Mesendoderm (in vitro differentiated cells): ENCODE data around the gene PLEKHA3.

Experiments
- DNase-seq: peaks from one replicate; pipeline ENCODE4 v3.0.0; 2013
- H2AK5ac ChIP-seq: 2 replicates; pipeline ENCODE4 v1.6.1; 2013; ENCODE audit warnings: low read length, inconsistent platforms
- H2BK120ac ChIP-seq: 2 replicates; pipeline ENCODE4 v1.6.1; 2013; ENCODE audit warnings: low read depth, mild to moderate bottlenecking, low read length, moderate library complexity, mixed read lengths
- H2BK15ac ChIP-seq: replicated peaks from 2 replicates; pipeline ENCODE4 v1.6.1; 2013; ENCODE audit warnings: low read depth, mild to moderate bottlenecking, moderate library complexity
- H2BK5ac ChIP-seq: 2 replicates; pipeline ENCODE4 v1.6.1; 2013; ENCODE audit warnings: low read length, inconsistent platforms
- H3K18ac ChIP-seq: 2 replicates; pipeline ENCODE4 v1.6.1; 2013; ENCODE audit warnings: mild to moderate bottlenecking, low read length, mixed read lengths
- H3K23ac ChIP-seq: one replicate; pipeline ENCODE4 v1.6.1; 2013; ENCODE audit warnings: low read length
- H3K27ac ChIP-seq: 2 replicates; pipeline ENCODE4 v1.5.1; 2013; ENCODE audit warnings: low read depth, mild to moderate bottlenecking, inconsistent platforms, low read length, moderate library complexity
- H3K27me3 ChIP-seq: 2 replicates; pipeline ENCODE4 v1.6.1; 2013; ENCODE audit warnings: low read length, control low read depth, mild to moderate bottlenecking, inconsistent platforms; ENCODE audit not compliant: insufficient read depth, poor library complexity
- H3K36me3 ChIP-seq: 2 replicates; pipeline ENCODE4 v1.6.1; 2013; ENCODE audit warnings: low read length, inconsistent platforms; ENCODE audit not compliant: control insufficient read depth, insufficient read depth
- H3K4ac ChIP-seq: one replicate; pipeline ENCODE4 v1.6.1; 2013; ENCODE audit warnings: low read depth, mild to moderate bottlenecking, low read length, moderate library complexity
- H3K4me1 ChIP-seq: 2 replicates; pipeline ENCODE4 v1.6.1; 2013; ENCODE audit warnings: low read depth, low read length, inconsistent platforms; ENCODE audit not compliant: control insufficient read depth
- H3K4me2 ChIP-seq: 2 replicates; pipeline ENCODE4 v1.6.1; 2013; ENCODE audit warnings: low read length
- H3K4me3 ChIP-seq: 2 replicates; pipeline ENCODE4 v1.5.1; 2013; ENCODE audit warnings: mild to moderate bottlenecking, low read length
- H3K56ac ChIP-seq: one replicate; pipeline ENCODE4 v1.6.1; 2013; ENCODE audit warnings: low read length
- H3K79me1 ChIP-seq: 2 replicates; pipeline ENCODE4 v1.6.1; 2013; ENCODE audit warnings: low read length, inconsistent platforms
- H3K79me2 ChIP-seq: 2 replicates; pipeline ENCODE4 v1.6.1; 2013; ENCODE audit warnings: mild to moderate bottlenecking, low read length; ENCODE audit not compliant: control insufficient read depth, insufficient read depth
- H3K9ac ChIP-seq: 2 replicates; pipeline ENCODE4 v1.6.1; 2013; ENCODE audit warnings: low read length, inconsistent platforms
- H4K5ac ChIP-seq: one replicate; pipeline ENCODE4 v1.6.1; 2013; ENCODE audit warnings: low read length
- H4K8ac ChIP-seq: one replicate; pipeline ENCODE4 v1.6.1; 2013; ENCODE audit warnings: low read depth, mild to moderate bottlenecking, control low read depth, low read length, moderate library complexity
- WGBS: extraction: QIAGEN DNeasy Blood & Tissue Kit; methylation state at CpG from one replicate; pipeline ENCODE4 v1.1.7; 2013; ENCODE audit warnings: low lambda C conversion rate, missing lambda C conversion rate; ENCODE audit not compliant: insufficient coverage; ENCODE audit errors: extremely low coverage; 5-methylcytosine and 5-hydroxymethylcytosine counted together

The PLEKHA3 gene

DNA sequence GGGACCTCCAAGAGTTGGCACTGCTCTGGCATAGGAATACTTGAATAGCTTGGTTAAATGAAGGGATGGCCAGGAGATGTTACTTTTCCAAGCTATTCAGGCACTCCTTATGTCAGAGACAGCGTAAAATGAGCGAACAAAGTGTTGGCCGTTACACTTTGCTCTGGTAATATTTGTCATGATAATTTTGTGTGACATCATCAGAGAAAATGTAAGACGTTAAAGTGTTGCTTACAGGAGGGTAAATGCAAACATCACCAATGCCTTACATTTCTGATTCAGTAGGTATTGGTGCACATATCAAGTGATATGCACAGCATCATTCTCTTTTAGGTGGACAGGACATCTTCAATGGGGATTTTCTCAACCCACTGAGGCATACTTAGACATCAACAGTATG lies 46.0 kb downstream of the PLEKHA3 start:
- Histone ChIP-seq H3K4ac (no peak overlapping the region), H2BK15ac (no peak overlapping the region), H3K4me2 (no peak overlapping the region), H3K27ac (no peak overlapping the region), H2AK5ac (no peak overlapping the region), H4K5ac (no peak overlapping the region), H4K8ac (no peak overlapping the region), H3K4me1 (no peaks in the 10 kb centered on the region), H3K9ac (no peak overlapping the region), H3K56ac (no peak overlapping the region), H3K79me1 (peaks cover 15% of the 10 kb centered on the region), H3K27me3 (no peaks in the 10 kb centered on the region), H3K4me3 (no peak overlapping the region), H3K23ac (no peak overlapping the region), H3K79me2 (peaks cover 24% of the 10 kb centered on the region), H3K36me3 (no peaks in the 10 kb centered on the region), H2BK5ac (no peak overlapping the region), H3K18ac (no peak overlapping the region), H2BK120ac (no peak overlapping the region)
- no CpG with 5 or more reads among the region's 4 CpGs for WGBS
- no peak for DNase-seq

DNA sequence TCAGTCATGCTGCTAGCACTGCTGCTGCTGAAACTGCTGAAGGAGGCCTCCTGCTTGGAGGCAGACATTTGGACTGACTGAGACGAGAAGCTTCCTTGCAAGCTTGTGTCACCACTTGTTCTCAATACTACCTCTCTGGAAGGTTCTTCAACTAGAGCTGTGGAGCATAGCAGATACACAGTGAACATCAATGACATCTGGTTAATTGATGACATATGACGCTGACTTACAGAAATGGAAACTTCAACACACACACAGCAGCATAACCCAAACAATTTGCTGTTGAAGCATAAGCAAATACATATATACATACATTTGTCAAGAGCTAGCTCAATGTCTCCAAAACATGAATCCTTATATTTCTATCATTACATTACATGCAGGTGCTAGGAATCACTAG lies 47.3 kb downstream of the PLEKHA3 start:
- peaks cover 21% of the 10 kb centered on the region for H3K79me1 ChIP-seq
- no peak overlapping the region for H3K56ac ChIP-seq
- H3K4me3 ChIP-seq = no peak overlapping the region
- no CpG with 5 or more reads among the region's 2 CpGs for WGBS
- no peak overlapping the region for H2AK5ac ChIP-seq
- H3K27me3 ChIP-seq = no peaks in the 10 kb centered on the region
- no peaks in the 10 kb centered on the region for H3K4me1 ChIP-seq
- H3K4me2 ChIP-seq = no peak overlapping the region
- no peak overlapping the region for H2BK5ac ChIP-seq
- H4K5ac ChIP-seq = no peak overlapping the region
- no peak overlapping the region for H3K27ac ChIP-seq
- no peak for DNase-seq
- no peak overlapping the region for H3K23ac ChIP-seq
- H4K8ac ChIP-seq = no peak overlapping the region
- no peak overlapping the region for H3K4ac ChIP-seq
- no peak overlapping the region for H2BK120ac ChIP-seq
- H2BK15ac ChIP-seq = no peak overlapping the region
- H3K18ac ChIP-seq = no peak overlapping the region
- H3K79me2 ChIP-seq = peaks cover 27% of the 10 kb centered on the region
- H3K9ac ChIP-seq = no peak overlapping the region
- no peaks in the 10 kb centered on the region for H3K36me3 ChIP-seq

DNA sequence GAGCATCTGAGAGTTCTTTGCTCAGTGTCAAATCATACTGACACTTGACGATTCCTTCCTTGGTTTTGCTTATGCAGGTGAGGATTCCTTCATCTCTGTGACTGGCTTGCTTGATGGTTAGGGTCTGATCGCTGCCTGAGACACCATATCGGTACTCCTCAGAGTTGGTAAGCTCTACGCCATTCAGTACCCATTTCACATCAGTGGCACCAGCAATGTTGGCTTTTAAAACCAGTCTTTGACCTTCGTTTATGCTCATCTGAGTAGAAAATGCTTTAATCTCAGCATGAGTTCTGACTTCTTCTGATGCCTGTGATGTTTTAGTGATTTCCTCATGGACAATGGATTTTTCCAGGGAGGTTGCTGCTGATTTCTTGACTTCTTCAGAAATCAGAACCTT lies 48.4 kb downstream of the PLEKHA3 start:
- Histone ChIP-seq H3K4ac (no peak overlapping the region), H3K4me2 (no peak overlapping the region), H3K79me2 (peaks cover 24% of the 10 kb centered on the region), H3K23ac (no peak overlapping the region), H4K5ac (no peak overlapping the region), H3K4me1 (no peaks in the 10 kb centered on the region), H2BK15ac (no peak overlapping the region), H3K9ac (no peak overlapping the region), H2BK5ac (no peak overlapping the region), H3K27me3 (no peaks in the 10 kb centered on the region), H4K8ac (no peak overlapping the region), H3K18ac (no peak overlapping the region), H3K79me1 (peaks cover 21% of the 10 kb centered on the region), H3K36me3 (no peaks in the 10 kb centered on the region), H3K56ac (no peak overlapping the region), H3K27ac (no peak overlapping the region), H2BK120ac (no peak overlapping the region), H3K4me3 (no peak overlapping the region), H2AK5ac (no peak overlapping the region)
- WGBS = no CpG with 5 or more reads among the region's 5 CpGs
- no peak for DNase-seq

DNA sequence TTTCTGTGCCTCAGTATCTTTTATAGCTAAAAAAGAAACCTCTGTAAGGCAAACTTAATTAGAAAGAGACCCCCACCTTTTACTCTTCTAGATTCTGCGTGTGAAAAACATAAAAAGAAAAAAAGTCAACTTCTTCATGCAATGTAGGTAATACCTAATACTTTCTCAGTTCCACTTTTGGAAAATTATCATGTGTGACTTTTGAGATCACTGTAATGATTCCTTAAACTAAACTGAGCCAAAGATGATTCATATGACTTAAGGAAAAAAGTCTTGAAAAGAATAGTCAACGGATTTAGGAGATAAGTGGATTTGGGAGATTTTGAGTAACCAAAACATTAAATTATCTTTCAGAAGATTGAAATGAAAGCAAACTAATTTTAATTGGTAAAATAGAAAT lies 48.9 kb downstream of the PLEKHA3 start:
- H3K4me3 ChIP-seq = no peak overlapping the region
- H3K27ac ChIP-seq = no peak overlapping the region
- H3K18ac ChIP-seq = no peak overlapping the region
- H2BK15ac ChIP-seq = no peak overlapping the region
- H2AK5ac ChIP-seq = no peak overlapping the region
- no peak overlapping the region for H2BK120ac ChIP-seq
- H3K23ac ChIP-seq = no peak overlapping the region
- WGBS = no CpG with 5 or more reads among the region's 2 CpGs
- peaks cover 24% of the 10 kb centered on the region for H3K79me1 ChIP-seq
- no peaks in the 10 kb centered on the region for H3K36me3 ChIP-seq
- DNase-seq = no peak
- no peak overlapping the region for H3K4ac ChIP-seq
- H3K4me1 ChIP-seq = no peaks in the 10 kb centered on the region
- H3K9ac ChIP-seq = no peak overlapping the region
- no peak overlapping the region for H4K5ac ChIP-seq
- H3K56ac ChIP-seq = no peak overlapping the region
- H3K27me3 ChIP-seq = no peaks in the 10 kb centered on the region
- H3K4me2 ChIP-seq = no peak overlapping the region
- H3K79me2 ChIP-seq = peaks cover 21% of the 10 kb centered on the region
- no peak overlapping the region for H2BK5ac ChIP-seq
- no peak overlapping the region for H4K8ac ChIP-seq

DNA sequence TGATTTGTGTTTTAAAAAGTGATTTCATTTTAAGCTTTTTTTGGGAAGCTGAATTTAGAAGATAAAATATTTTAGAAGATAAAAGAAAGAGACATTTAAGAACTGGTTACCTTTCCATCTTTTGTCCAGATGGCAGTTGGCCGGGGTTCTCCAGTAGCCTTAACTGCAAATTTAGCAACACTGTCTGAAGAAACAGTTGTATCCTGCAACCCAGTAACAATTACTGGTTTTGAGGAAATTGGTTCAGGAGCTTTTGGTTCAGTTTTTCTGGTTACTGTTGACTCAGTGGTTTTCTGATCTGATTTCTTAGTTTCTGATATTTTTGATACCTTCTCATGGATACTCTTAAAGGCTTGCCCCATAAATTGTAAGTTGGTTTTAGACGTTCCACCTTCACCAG lies 49.9 kb downstream of the PLEKHA3 start:
- H3K36me3 ChIP-seq = no peaks in the 10 kb centered on the region
- peaks cover 24% of the 10 kb centered on the region for H3K79me1 ChIP-seq
- H2BK15ac ChIP-seq = no peak overlapping the region
- no peak overlapping the region for H3K56ac ChIP-seq
- no peak overlapping the region for H3K18ac ChIP-seq
- H4K8ac ChIP-seq = no peak overlapping the region
- H2BK120ac ChIP-seq = no peak overlapping the region
- no peak overlapping the region for H3K27ac ChIP-seq
- peaks cover 21% of the 10 kb centered on the region for H3K79me2 ChIP-seq
- no CpG with 5 or more reads among the region's 2 CpGs for WGBS
- H2BK5ac ChIP-seq = no peak overlapping the region
- no peak overlapping the region for H2AK5ac ChIP-seq
- no peak overlapping the region for H3K9ac ChIP-seq
- no peaks in the 10 kb centered on the region for H3K27me3 ChIP-seq
- H4K5ac ChIP-seq = no peak overlapping the region
- H3K23ac ChIP-seq = no peak overlapping the region
- H3K4me2 ChIP-seq = no peak overlapping the region
- H3K4me1 ChIP-seq = no peaks in the 10 kb centered on the region
- H3K4ac ChIP-seq = no peak overlapping the region
- no peak overlapping the region for H3K4me3 ChIP-seq
- DNase-seq = no peak

DNA sequence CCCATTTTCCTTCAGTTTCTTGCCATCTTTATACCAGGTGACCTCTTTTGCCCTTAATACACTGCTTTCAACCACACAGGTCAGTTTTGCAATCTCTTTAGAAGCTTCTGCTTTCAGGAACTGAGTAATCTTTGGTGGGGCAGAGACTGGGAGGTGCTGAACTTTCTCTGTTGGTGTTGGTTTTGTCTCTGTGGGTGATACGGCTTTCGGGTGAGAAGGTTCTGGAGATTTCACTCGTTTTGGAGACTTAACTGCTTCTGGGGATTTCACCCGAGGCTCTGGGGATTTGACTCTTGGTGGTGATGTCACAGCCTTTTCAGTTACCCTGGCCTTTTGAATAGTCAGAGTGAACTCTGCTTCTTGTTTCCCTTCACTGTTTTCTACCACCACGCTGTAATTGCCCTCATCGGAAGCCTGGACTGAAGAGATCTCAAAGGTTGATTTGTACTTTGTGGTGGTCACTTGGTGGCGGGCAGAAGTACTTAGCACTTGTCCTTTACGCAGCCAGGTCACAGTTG lies 50.4 kb downstream of the PLEKHA3 start:
- no peaks in the 10 kb centered on the region for H3K4me1 ChIP-seq
- no peak overlapping the region for H2AK5ac ChIP-seq
- H3K27ac ChIP-seq = no peak overlapping the region
- H3K36me3 ChIP-seq = no peaks in the 10 kb centered on the region
- no peak overlapping the region for H3K4me2 ChIP-seq
- H4K8ac ChIP-seq = no peak overlapping the region
- H3K79me2 ChIP-seq = peaks cover 21% of the 10 kb centered on the region
- H2BK5ac ChIP-seq = no peak overlapping the region
- H3K56ac ChIP-seq = no peak overlapping the region
- peaks cover 26% of the 10 kb centered on the region for H3K79me1 ChIP-seq
- H2BK120ac ChIP-seq = no peak overlapping the region
- H3K9ac ChIP-seq = no peak overlapping the region
- H3K27me3 ChIP-seq = no peaks in the 10 kb centered on the region
- no peak overlapping the region for H3K4ac ChIP-seq
- H3K23ac ChIP-seq = no peak overlapping the region
- DNase-seq = no peak
- H4K5ac ChIP-seq = no peak overlapping the region
- no CpG with 5 or more reads among the region's 8 CpGs for WGBS
- no peak overlapping the region for H3K4me3 ChIP-seq
- no peak overlapping the region for H3K18ac ChIP-seq
- no peak overlapping the region for H2BK15ac ChIP-seq
